H1 (cell line): ENCODE data around the gene NELFB. TPM values are rescaled to one million over a fixed set of nuclear protein-coding genes. Genes with fewer than 3 reads are reported as not detected.

ENCODE experiments used
- BACH1 ChIP-seq: IDR thresholded peaks from 2 replicates; pipeline ENCODE4 v1.6.1; 2012; ENCODE audit warnings: low read length, improper control_type of control experiment
- CHD2 ChIP-seq: IDR thresholded peaks from 2 replicates; pipeline ENCODE4 v1.6.1; 2012; ENCODE audit warnings: low read length, improper control_type of control experiment
- CREB1 ChIP-seq: IDR thresholded peaks from 2 replicates; pipeline ENCODE4 v1.6.1; 2012; ENCODE audit warnings: inconsistent platforms
- GTF2F1 ChIP-seq: IDR thresholded peaks from 2 replicates; pipeline ENCODE4 v1.6.1; 2012; ENCODE audit warnings: low read depth, low read length, improper control_type of control experiment, borderline replicate concordance
- KDM1A ChIP-seq: fragments of 200-600, 300-600 bp; sonication (generic); IDR thresholded peaks from 2 replicates; pipeline ENCODE4 v1.7.1; 2016; ENCODE audit warnings: mild to moderate bottlenecking, low read length, borderline replicate concordance
- KDM4A ChIP-seq: IDR thresholded peaks from one replicate; pipeline ENCODE4 v1.7.1; 2012; ENCODE audit warnings: low read depth, mild to moderate bottlenecking, moderate library complexity, low read length, inconsistent platforms; ENCODE audit not compliant: severe bottlenecking
- MAFK ChIP-seq: IDR thresholded peaks from 2 replicates; pipeline ENCODE4 v1.6.1; 2012; ENCODE audit warnings: low read depth, mild to moderate bottlenecking, improper control_type of control experiment, low read length
- NANOG ChIP-seq: IDR thresholded peaks from 2 replicates; pipeline ENCODE4 v1.6.1; 2011; ENCODE audit warnings: low read length, low read depth, mild to moderate bottlenecking, inconsistent platforms; ENCODE audit not compliant: insufficient read depth, poor library complexity, severe bottlenecking
- NRF1 ChIP-seq: IDR thresholded peaks from 2 replicates; pipeline ENCODE4 v1.6.1; 2011; ENCODE audit warnings: mild to moderate bottlenecking, low read depth, low read length, improper control_type of control experiment
- POLR2A ChIP-seq, 2 experiments: IDR thresholded peaks; 1 replicate in 1 of 2; 2 replicates in 1 of 2; pipeline ENCODE4 v1.6.1; 2011; ENCODE audit warnings: low read depth in 2 of 2, low read length in 2 of 2, mild to moderate bottlenecking in 2 of 2; ENCODE audit errors: control extremely low read depth in 1 of 2
- RAD21 ChIP-seq, 2 experiments: IDR thresholded peaks in 1 of 2; conservative IDR thresholded peaks in 1 of 2; 2 replicates each; pipeline ENCODE4 v1.6.1; 2011; ENCODE audit warnings: low read depth in 2 of 2, low read length in 2 of 2, improper control_type of control experiment in 1 of 2, inconsistent platforms in 1 of 2, mild to moderate bottlenecking in 1 of 2, moderate library complexity in 1 of 2
- SAP30 ChIP-seq: fragments of 300-600 bp; sonication (generic); IDR thresholded peaks from 2 replicates; pipeline ENCODE4 v1.7.1; 2012; ENCODE audit warnings: low read length, moderate library complexity, mild to moderate bottlenecking, inconsistent platforms; ENCODE audit not compliant: insufficient read depth, insufficient replicate concordance
- SRF ChIP-seq: IDR thresholded peaks from 2 replicates; pipeline ENCODE4 v1.6.1; 2011; ENCODE audit warnings: mild to moderate bottlenecking, low read depth, low read length, moderate library complexity
- USF2 ChIP-seq: IDR thresholded peaks from 2 replicates; pipeline ENCODE4 v1.6.1; 2011; ENCODE audit warnings: low read length, improper control_type of control experiment
- polyA plus RNA-seq, 7 experiments: library from polyadenylated mRNA; depleted of rRNA in 3 of 7; stranded (reverse) in 5 of 7; unstranded in 2 of 7; fragments of >200 nt in 5 of 7; fragments of 200-250 nt in 2 of 7; gene quantifications; 1 replicate in 5 of 7; 2 replicates in 1 of 7; 4 replicates in 1 of 7; pipeline versions ENCODE4 v1.2.1 to v1.2.3, GENCODE V29; 2011 to 2013; ENCODE audit warnings: missing spikeins in 2 of 7, mixed read lengths in 2 of 7
- total RNA-seq: library from RNA; stranded (reverse); fragmentation: NEBNext Ultra II Directional; extraction: Animal tissue kit (Norgen Biotek cat#: 25700); gene quantifications from 2 replicates; pipeline ENCODE4 v1.2.1, GENCODE V29; 2021
- TF ChIP-seq, protein P1 (sequence below): IDR thresholded peaks from 2 replicates; pipeline ENCODE4 v1.6.1; 2012; ENCODE audit warnings: inconsistent platforms
- TF ChIP-seq, protein P2 (sequence below): IDR thresholded peaks from 2 replicates; pipeline ENCODE4 v1.6.1; 2012; ENCODE audit warnings: low read length, inconsistent platforms
- TF ChIP-seq, protein P3 (sequence below), 3 experiments: IDR thresholded peaks; 1 replicate in 2 of 3; 2 replicates in 1 of 3; pipeline versions ENCODE4 v1.5.1 to v1.6.1; 2011; ENCODE audit warnings: low read length in 3 of 3, mild to moderate bottlenecking in 3 of 3, inconsistent platforms in 2 of 3, low read depth in 1 of 3, moderate library complexity in 1 of 3; ENCODE audit not compliant: insufficient read depth in 1 of 3; ENCODE audit errors: control extremely low read depth in 1 of 3

NELFB gene
- total and polyA plus RNA-seq, 2 of the 8 experiments (the other 6 are each of a cell fraction or from before 2014, with no cell fraction given): 57.6 to 78.0 TPM

DNA sequence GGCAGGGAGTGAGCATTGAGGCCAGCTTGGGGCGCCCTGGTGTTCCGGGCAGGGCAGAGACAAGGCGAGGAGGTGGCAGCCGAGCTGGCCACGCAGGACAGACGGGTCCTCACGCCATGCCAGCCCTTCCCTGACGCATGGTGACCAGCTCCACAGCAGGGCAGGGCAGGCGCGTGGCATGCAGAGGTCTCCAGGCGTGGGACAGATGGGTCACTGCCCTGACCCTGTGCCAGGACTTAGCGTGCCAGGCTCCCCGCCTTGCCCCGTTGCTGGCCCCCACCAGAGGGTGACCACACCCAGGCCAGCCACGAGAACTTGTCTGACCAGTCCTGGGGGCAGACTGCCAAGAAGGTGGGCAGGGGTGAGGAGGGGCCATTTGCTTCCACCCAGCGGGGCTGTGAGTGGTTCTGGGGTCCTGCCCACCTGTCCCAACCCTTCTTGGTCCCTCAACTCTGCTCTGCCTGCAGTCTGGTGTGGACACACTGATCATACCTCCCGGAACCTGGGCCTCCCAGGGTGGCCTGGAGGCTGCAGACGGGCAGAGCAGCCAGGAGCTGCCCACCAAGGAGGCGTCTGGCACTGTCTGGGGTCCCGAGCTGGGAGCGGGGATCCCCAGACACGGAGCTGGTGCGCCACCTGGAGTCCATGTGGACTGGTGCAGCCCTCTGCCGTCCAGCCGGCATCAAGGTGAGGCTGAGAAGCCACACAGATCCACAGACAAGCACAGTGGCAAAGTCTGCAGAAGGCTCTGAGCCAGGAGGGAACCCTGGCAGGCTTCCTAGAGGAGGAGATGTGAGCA is 27.9 kb upstream of the NELFB start, which contains the start of gene RNF224 (continued):
- TF ChIP-seq NRF1: no peak
- no peak for TF ChIP-seq SRF
- TF ChIP-seq POLR2A (IDR thresholded peaks at IDR 0.05; ENCODE audit: control extremely low read depth in 1 of 2, low read depth in 2 of 2, low read length in 2 of 2): no peak
- peak; percentile 91 to 95 for TF ChIP-seq RAD21 (IDR thresholded peaks at IDR 0.05 in 1 of 2, conservative IDR thresholded peaks at IDR 0.05 in 1 of 2; ENCODE audit: low read depth in 2 of 2, low read length in 2 of 2)
- TF ChIP-seq NANOG: no peak
- TF ChIP-seq USF2: no peak
- no peak for TF ChIP-seq KDM4A
- TF ChIP-seq KDM1A: peak; percentile 84; the same call in 1 of the 2 replicates
- no peak for TF ChIP-seq MAFK
- TF ChIP-seq, protein P1, sequence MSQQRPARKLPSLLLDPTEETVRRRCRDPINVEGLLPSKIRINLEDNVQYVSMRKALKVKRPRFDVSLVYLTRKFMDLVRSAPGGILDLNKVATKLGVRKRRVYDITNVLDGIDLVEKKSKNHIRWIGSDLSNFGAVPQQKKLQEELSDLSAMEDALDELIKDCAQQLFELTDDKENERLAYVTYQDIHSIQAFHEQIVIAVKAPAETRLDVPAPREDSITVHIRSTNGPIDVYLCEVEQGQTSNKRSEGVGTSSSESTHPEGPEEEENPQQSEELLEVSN: no peak
- TF ChIP-seq, protein P2, sequence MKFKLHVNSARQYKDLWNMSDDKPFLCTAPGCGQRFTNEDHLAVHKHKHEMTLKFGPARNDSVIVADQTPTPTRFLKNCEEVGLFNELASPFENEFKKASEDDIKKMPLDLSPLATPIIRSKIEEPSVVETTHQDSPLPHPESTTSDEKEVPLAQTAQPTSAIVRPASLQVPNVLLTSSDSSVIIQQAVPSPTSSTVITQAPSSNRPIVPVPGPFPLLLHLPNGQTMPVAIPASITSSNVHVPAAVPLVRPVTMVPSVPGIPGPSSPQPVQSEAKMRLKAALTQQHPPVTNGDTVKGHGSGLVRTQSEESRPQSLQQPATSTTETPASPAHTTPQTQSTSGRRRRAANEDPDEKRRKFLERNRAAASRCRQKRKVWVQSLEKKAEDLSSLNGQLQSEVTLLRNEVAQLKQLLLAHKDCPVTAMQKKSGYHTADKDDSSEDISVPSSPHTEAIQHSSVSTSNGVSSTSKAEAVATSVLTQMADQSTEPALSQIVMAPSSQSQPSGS: no peak
- TF ChIP-seq, protein P3, sequence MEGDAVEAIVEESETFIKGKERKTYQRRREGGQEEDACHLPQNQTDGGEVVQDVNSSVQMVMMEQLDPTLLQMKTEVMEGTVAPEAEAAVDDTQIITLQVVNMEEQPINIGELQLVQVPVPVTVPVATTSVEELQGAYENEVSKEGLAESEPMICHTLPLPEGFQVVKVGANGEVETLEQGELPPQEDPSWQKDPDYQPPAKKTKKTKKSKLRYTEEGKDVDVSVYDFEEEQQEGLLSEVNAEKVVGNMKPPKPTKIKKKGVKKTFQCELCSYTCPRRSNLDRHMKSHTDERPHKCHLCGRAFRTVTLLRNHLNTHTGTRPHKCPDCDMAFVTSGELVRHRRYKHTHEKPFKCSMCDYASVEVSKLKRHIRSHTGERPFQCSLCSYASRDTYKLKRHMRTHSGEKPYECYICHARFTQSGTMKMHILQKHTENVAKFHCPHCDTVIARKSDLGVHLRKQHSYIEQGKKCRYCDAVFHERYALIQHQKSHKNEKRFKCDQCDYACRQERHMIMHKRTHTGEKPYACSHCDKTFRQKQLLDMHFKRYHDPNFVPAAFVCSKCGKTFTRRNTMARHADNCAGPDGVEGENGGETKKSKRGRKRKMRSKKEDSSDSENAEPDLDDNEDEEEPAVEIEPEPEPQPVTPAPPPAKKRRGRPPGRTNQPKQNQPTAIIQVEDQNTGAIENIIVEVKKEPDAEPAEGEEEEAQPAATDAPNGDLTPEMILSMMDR (IDR thresholded peaks at IDR 0.05; ENCODE audit: control extremely low read depth in 1 of 3, insufficient read depth in 1 of 3, low read depth in 1 of 3, low read length in 3 of 3): peak in 2 of 3 experiments; percentile 96 to 97; a peak in 3 of 4 replicates
- TF ChIP-seq BACH1: peak; percentile 68
- TF ChIP-seq CHD2: no peak
- no peak for TF ChIP-seq SAP30
- 0 out of 2 replicates have a peak, but pooled peaks have one; percentile 34 for TF ChIP-seq CREB1
- no peak for TF ChIP-seq GTF2F1
